Esophagus muscularis mucosa (tissue), 4 donors: ENCODE measurements around the gene URI1. TPM values are rescaled to one million over a fixed set of nuclear protein-coding genes. Genes with fewer than 3 reads are reported as not detected.
"Not testable (repeated sequence)": the region's sequence is repeated elsewhere in the genome, so short reads cannot be mapped to it uniquely, and the experiment has no call there.

Experiments used
- DNase-seq: peaks from one replicate; pipeline ENCODE4 v3.0.0-alpha.2; 2017; ENCODE audit errors: extremely low spot score
- H3K27ac ChIP-seq, 4 donors: fragments of 200-600 bp; sonication (generic); replicated peaks in 1 of 4; 1 replicate in 3 of 4; 2 replicates in 1 of 4; pipeline ENCODE4 v1.5.1; 2016 to 2019; ENCODE audit warnings: mild to moderate bottlenecking in 1 of 4
- H3K27me3 ChIP-seq, 4 donors: fragments of 200-600 bp; sonication (generic); one replicate each; pipeline versions ENCODE4 v1.5.1 to v1.6.0; 2016 to 2019
- H3K36me3 ChIP-seq, 4 donors: fragments of 200-600 bp; sonication (generic); one replicate each; pipeline ENCODE4 v1.5.1; 2016 to 2019
- H3K4me1 ChIP-seq, 4 donors: fragments of 200-600 bp; sonication (generic); one replicate each; pipeline ENCODE4 v1.5.1; 2016 to 2019
- H3K4me3 ChIP-seq, 4 donors: fragments of 200-600 bp; sonication (generic); 1 replicate in 2 of 4; 2 replicates in 2 of 4; pipeline ENCODE4 v1.5.1; 2016 to 2019; ENCODE audit warnings: mild to moderate bottlenecking in 4 of 4, moderate library complexity in 1 of 4
- H3K9me3 ChIP-seq, 4 donors: fragments of 200-600 bp; sonication (generic); 1 replicate in 3 of 4; 2 replicates in 1 of 4; pipeline ENCODE4 v1.5.1; 2016 to 2019
- EP300 ChIP-seq: sonication (generic); formaldehyde crosslinking; IDR thresholded peaks from one replicate; pipeline ENCODE4 v1.6.1; 2017; ENCODE audit warnings: antibody characterized with exemption
- POLR2A ChIP-seq: fragments of 450-650 bp; IDR thresholded peaks from one replicate; pipeline ENCODE4 v1.6.1; 2017; ENCODE audit warnings: antibody characterized with exemption, moderate library complexity, mild to moderate bottlenecking, low read depth
- POLR2AphosphoS5 ChIP-seq, 2 donors: sonication (generic); formaldehyde crosslinking; IDR thresholded peaks; one replicate each; pipeline ENCODE4 v1.6.1; 2017; ENCODE audit warnings: antibody characterized with exemption in 2 of 2
- WGBS: methylation state at CpG from one replicate; pipeline ENCODE4 v1.1.5; 2018; 5-methylcytosine and 5-hydroxymethylcytosine counted together
- intact Hi-C: fragments of 100-400 bp; cut with DNase I; formaldehyde crosslinking; loops from one replicate; pipeline ENCODE4 v1.15.1; 2023
- total RNA-seq, 4 donors: library from RNA; depleted of rRNA; stranded (reverse); fragments of >200 nt; gene quantifications; one replicate each; pipeline versions ENCODE4 v1.1.0 to v1.2.1, GENCODE V29; 2016
- TF ChIP-seq, protein P1 (sequence below), 3 experiments: fragments of 200-600 bp in 2 of 3; fragments of 450-650 bp in 1 of 3; sonication (generic) in 2 of 3; IDR thresholded peaks; one replicate each; pipeline ENCODE4 v1.5.1; 2017 to 2019; ENCODE audit warnings: antibody characterized with exemption in 3 of 3, mild to moderate bottlenecking in 2 of 3, moderate library complexity in 1 of 3

Gene URI1
- total RNA-seq, 4 donors from 2014 or later = 56.4 to 67.8 (median 59.8) TPM

DNA sequence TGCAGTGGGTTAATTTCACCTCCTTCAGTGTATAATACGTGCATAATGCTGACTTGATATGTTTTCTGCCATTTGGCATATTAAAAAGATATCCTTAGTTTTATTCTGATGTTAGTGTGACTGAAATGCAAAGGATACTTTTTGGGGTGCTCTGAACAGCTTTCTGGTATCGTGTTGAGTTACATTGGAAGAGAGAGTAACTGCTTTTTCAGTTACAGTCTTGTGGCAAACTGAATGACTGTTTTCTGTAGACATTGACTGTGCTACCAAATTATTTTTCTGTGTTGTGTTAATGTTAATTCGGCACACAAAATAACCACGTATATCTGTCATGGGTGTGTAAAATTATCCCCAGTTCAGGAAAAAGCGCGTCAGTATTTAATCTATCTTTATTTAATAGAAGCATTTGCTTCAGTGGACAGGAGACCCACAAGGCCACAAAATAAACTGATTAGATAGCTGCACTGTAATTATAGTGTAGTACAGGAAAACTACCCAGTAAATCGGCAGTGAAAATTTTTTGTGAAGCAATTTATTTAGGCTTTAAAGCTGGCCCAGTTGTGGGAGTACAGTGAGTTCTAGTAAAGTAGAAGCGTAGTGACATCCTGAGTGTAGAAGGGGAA lies 2.5 kb downstream of the URI1 start:
- Histone ChIP-seq H3K36me3 (no peaks in the 10 kb centered on the region), H3K4me1 (peaks cover 12 to 62% (median 48%) of the 10 kb centered on the region in 4 donors), H3K27me3 (no peaks in the 10 kb centered on the region), H3K9me3 (no peaks in the 10 kb centered on the region), H3K27ac (peak overlapping the region in 2 of 4 donors; percentile 19 to 36), H3K4me3 (no peak overlapping the region)
- intact Hi-C loops = loop anchor here (5.0 kb wide), 1 partner anchor 132 kb away; the partner anchor contains the start of gene CCNE1
- 56% methylated on average over 8 of the region's 8 CpGs for WGBS
- TF ChIP-seq POLR2A = no peak
- no peak for TF ChIP-seq EP300
- TF ChIP-seq, protein P1, sequence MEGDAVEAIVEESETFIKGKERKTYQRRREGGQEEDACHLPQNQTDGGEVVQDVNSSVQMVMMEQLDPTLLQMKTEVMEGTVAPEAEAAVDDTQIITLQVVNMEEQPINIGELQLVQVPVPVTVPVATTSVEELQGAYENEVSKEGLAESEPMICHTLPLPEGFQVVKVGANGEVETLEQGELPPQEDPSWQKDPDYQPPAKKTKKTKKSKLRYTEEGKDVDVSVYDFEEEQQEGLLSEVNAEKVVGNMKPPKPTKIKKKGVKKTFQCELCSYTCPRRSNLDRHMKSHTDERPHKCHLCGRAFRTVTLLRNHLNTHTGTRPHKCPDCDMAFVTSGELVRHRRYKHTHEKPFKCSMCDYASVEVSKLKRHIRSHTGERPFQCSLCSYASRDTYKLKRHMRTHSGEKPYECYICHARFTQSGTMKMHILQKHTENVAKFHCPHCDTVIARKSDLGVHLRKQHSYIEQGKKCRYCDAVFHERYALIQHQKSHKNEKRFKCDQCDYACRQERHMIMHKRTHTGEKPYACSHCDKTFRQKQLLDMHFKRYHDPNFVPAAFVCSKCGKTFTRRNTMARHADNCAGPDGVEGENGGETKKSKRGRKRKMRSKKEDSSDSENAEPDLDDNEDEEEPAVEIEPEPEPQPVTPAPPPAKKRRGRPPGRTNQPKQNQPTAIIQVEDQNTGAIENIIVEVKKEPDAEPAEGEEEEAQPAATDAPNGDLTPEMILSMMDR (IDR thresholded peaks at IDR 0.05) = no peak
- TF ChIP-seq POLR2AphosphoS5 (IDR thresholded peaks at IDR 0.05) = no peak
- DNase-seq = no peak

DNA sequence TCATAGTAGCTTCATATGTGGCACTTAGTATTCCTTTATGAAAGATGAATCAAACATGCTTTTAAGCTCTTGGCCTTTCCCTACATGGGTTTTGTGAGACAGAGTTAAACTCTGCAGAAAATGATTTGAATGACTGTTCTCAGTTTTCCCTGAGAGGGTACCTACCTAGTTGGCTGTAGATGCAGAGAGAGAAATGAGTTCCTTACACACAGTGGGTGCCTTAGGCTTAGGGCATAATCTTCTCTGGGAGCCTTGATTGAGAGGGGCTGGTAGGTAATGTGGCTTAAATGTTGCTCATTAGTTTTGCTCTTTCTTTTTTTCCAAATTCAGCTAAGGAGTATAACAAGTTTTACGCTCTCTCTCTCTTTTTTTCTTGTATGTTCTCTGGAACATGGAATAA lies 3.0 kb downstream of the URI1 start:
- no peak for DNase-seq
- Histone ChIP-seq H3K9me3 (no peaks in the 10 kb centered on the region), H3K27me3 (no peaks in the 10 kb centered on the region), H3K27ac (peak overlapping the region in 2 of 4 donors; percentile 19 to 36), H3K4me3 (no peak overlapping the region), H3K36me3 (no peaks in the 10 kb centered on the region), H3K4me1 (peaks cover 12 to 62% (median 48%) of the 10 kb centered on the region in 4 donors)
- intact Hi-C loops = no loop called here
- no peak for TF ChIP-seq EP300
- TF ChIP-seq POLR2A = no peak
- TF ChIP-seq, protein P1 (IDR thresholded peaks at IDR 0.05) = no peak
- no peak for TF ChIP-seq POLR2AphosphoS5 (IDR thresholded peaks at IDR 0.05)
- 81% methylated on average over 1 of the region's 1 CpG for WGBS

DNA sequence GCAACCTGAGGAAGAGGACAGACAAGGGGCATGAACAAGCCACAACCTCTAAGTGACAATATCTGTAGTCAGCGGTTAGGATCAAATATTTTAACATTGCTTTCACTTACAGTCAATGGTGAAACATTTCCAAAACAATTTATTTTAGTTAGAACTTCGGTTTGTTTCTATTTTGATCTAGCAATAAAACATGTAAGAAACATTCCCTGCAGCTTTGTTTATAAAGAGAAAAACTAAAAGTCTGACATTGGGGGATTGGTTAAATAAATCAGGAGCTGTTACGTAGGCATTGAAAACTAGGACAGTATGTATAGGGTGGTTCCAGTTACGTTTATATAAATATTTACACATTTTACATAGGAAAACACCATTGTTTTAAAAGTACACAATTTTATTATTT lies 3.4 kb downstream of the URI1 start:
- no peak for TF ChIP-seq POLR2AphosphoS5 (IDR thresholded peaks at IDR 0.05)
- no peak for TF ChIP-seq EP300
- TF ChIP-seq POLR2A = no peak
- TF ChIP-seq, protein P1 (IDR thresholded peaks at IDR 0.05) = no peak
- intact Hi-C loops = no loop called here
- Histone ChIP-seq H3K4me3 (no peak overlapping the region), H3K27ac (peak overlapping the region in 2 of 4 donors; percentile 19 to 36), H3K36me3 (no peaks in the 10 kb centered on the region), H3K27me3 (no peaks in the 10 kb centered on the region), H3K4me1 (peaks cover 12 to 62% (median 48%) of the 10 kb centered on the region in 4 donors), H3K9me3 (no peaks in the 10 kb centered on the region)
- 56% methylated on average over 4 of the region's 4 CpGs for WGBS
- no peak for DNase-seq

DNA sequence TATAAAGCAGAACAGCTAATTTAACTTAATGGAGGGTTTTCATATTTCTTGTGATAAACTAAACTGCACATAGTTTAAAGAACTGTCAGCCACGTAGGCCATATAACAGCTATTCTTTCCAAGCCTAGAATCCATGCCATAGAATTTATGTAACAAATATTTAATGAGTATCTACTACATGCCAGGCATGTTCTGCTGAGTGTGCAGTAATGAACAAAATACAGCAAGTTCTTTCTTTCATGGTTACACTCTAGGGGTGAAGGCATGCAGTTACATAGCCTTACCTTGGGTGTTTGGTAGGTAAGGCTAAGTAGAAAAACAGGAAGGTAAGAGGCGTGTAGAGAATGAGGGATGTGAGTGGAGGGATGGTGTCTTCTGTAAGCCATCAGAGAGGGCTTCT lies 4.6 kb downstream of the URI1 start:
- Histone ChIP-seq H3K27me3 (no peaks in the 10 kb centered on the region), H3K4me1 (peaks cover 8 to 55% (median 41%) of the 10 kb centered on the region in 4 donors), H3K4me3 (no peak overlapping the region), H3K27ac (no peak overlapping the region), H3K36me3 (no peaks in the 10 kb centered on the region), H3K9me3 (no peaks in the 10 kb centered on the region)
- no peak for DNase-seq
- intact Hi-C loops = no loop called here
- TF ChIP-seq POLR2A (no peak), POLR2AphosphoS5 (IDR thresholded peaks at IDR 0.05) (no peak), EP300 (no peak)
- TF ChIP-seq, protein P1 (IDR thresholded peaks at IDR 0.05) = no peak
- whole genome bisulfite sequencing = 89% methylated on average over 2 of the region's 2 CpGs

DNA sequence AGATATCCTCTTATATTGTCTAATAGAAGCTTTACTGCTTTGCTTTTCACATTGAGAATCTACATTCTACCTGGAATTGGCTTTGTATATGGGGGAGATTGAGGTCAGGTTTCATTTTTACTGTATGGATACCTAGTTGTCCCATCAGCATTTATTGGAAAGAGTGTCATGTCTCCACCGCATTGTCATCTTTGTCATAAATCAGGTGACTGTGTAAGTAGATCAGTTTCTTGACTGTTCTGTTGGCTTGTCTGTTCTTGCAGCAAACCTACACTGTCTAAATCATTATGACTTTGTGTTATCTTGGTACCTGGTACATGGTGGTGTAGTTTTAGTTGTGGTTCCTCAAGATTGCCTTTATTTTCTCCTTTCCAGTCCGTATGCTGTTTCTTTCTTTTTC lies 5.8 kb downstream of the URI1 start:
- Histone ChIP-seq H3K27me3 (no peaks in the 10 kb centered on the region), H3K4me1 (peaks cover 8 to 50% (median 42%) of the 10 kb centered on the region in 4 donors), H3K36me3 (no peaks in the 10 kb centered on the region), H3K4me3 (no peak overlapping the region), H3K9me3 (no peaks in the 10 kb centered on the region), H3K27ac (no peak overlapping the region)
- TF ChIP-seq EP300 (no peak), POLR2A (no peak), POLR2AphosphoS5 (IDR thresholded peaks at IDR 0.05) (no peak)
- TF ChIP-seq, protein P1 (IDR thresholded peaks at IDR 0.05) = no peak
- DNase-seq = no peak
- 87% methylated on average over 2 of the region's 2 CpGs for WGBS
- intact Hi-C loops = no loop called here

DNA sequence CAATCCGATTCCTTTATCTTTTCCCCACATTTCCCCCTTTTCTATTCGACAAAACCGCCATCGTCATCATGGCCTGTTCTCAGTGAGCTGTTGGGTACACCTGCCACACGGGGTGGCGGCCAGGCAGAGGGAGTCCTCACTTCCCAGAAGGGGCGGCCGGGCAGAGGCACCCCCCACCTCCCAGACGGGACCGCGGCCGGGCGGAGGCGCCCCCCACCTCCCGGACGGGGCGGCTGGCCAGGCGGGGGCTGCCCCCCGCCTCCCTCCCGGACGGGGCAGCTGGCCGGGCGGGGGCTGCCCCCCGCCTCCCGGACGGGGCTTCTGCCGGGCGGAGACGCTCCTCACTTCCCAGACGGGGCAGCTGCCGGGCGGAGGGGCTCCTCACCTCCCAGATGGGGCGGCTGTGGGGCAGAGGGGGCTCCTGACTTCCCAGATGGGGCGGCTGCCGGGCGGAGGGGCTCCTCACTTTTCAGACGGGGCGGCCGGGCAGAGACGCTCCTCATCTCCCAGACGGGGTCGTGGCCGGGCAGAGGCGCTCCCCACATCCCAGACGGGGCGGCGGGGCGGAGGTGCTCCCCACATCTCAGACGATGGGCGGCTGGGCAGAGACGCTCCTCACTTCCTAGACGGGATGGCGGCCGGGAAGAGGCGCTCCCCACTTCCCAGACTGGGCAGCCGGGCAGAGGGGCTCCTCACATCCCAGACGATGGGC lies 6.9 kb downstream of the URI1 start:
- WGBS = 96% methylated on average over 22 of the region's 57 CpGs
- peaks cover 0 to 40% (median 31%) of the 10 kb centered on the region in 4 donors for H3K4me1 ChIP-seq
- H3K27ac ChIP-seq, DNase-seq, intact Hi-C loops, H3K27me3 ChIP-seq, H3K9me3 ChIP-seq, H3K36me3 ChIP-seq, H3K4me3 ChIP-seq: not testable (repeated sequence)
